Colon (tissue), 2 donors: ENCODE data around the gene RRP36.

ENCODE experiments used
- FAIRE-seq: peaks from 2 replicates; lab custom pipeline; 2012; peaks lifted over from hg19 to GRCh38; lab: Jason Lieb, UNC
- donor health status: control.
- donor health status: control.

Gene RRP36

DNA sequence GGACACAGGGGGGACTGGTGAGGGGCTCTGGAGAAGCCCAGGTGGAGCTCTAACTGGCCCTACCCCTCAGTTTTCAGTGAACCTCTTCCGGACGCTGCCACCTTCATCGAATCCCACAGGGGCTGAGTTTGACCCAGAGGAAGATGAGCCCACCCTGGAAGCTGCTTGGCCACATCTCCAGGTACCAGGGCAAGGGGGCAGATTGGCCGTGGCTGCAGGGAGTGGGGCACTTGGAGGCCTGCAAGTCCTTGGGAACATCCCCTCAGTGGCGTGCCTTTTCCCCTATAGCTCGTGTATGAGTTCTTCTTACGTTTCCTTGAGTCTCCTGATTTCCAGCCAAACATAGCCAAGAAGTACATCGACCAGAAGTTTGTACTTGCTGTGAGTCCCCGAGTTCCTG is 14.3 kb upstream of the RRP36 start:
- no peak for FAIRE-seq

GRCh38 chr6:43009124-43009523 is 12.3 kb upstream of the RRP36 start:
- FAIRE-seq = no peak

DNA sequence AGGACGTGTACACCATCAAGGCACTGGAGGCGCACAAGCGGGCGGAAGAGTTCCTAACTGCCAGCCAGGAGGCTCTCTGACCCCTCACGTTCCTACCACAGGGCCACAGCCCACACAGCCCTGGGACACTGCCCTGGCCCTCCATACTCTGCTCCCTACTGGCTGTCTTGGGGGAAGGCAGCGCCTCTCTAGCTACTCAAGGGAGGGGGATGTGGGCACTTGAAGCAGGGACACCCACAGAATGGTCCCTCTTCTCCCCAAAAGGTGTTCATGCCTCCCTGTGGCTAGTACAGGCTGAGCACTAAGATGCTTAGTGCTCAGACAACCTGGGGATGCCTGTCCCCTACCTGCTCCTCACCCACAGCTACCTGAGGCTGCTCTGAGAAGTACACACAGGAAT is 10.2 kb upstream of the RRP36 start:
- no peak for FAIRE-seq

DNA sequence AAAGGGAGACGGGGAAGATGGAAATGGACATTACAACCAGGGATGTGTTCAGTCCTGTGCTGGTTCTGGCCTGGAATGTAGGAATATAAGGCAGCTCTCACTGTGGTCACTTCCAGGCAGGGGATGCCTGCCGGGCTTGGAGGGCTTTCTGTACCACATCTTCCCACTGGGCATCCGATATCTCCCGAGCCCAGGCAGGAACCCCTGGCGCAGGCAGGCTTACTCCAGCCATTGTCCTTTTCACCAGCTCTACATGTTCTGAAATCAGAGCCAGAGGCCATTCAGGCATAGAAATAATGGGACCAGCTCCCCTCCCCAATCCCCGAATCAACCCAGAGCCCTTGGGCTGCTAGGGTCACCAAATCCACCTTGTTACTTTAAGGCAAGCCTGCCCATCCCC is 9.1 kb upstream of the RRP36 start:
- no peak for FAIRE-seq

GRCh38 chr6:43013097-43013842 is 8.2 kb upstream of the RRP36 start:
- no peak for FAIRE-seq

GRCh38 chr6:43013843-43014433 is 7.5 kb upstream of the RRP36 start, which contains the start of the genes KLHDC3 and MEA1:
TSS of gene KLHDC3 (plus strand) at chr6:43014249. CDS start at chr6:43017193, 2,944 bp downstream.
TSS of gene MEA1 (minus strand) at chr6:43013946. CDS start at chr6:43013813, 133 bp downstream.
- peak; percentile 36 for FAIRE-seq

DNA sequence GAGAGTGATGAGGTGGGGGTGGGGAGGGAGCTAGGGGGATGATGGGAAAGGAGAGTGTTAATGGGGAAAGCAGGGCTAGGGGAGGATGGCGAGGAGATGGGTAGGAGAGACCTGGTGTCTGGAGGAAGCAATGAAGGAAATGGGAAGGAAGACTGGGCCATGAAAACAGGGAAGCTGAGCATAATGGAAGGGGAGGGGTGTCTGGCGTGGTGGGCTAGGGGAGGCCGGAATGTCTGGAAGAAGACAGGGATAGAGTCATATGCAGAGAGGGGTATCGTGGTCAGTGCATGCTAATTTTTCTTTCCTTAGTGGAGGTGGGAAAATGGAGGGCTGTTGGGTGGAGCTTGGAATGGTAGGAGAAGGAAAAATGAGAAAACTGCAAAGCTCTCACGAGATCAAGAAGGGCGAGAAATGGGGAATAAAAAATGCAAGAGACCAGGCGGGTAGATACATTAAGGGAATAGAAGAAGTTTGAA is 7.0 kb upstream of the RRP36 start:
- no peak for FAIRE-seq

- FAIRE-seq = no peak
Measured at GRCh38 chr6:43016176-43016942, 5.1 kb upstream of the RRP36 start.

DNA sequence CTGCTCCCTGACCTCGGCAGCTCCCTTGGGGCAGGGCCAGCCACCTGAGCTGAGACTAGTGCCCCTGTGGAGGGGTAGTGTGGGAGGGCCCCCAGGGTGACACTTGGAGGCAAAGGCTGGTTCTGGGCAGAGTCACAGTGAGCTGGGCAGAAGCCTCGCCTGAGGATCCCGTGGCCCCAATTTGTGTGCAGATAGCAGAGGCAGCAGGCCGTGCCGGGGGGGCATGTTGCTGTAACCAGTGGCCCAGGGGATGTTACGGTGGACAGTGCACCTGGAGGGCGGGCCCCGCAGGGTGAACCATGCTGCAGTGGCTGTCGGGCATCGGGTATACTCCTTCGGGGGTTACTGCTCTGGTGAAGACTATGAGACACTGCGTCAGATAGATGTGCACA is 4.5 kb upstream of the RRP36 start:
- FAIRE-seq = no peak

DNA sequence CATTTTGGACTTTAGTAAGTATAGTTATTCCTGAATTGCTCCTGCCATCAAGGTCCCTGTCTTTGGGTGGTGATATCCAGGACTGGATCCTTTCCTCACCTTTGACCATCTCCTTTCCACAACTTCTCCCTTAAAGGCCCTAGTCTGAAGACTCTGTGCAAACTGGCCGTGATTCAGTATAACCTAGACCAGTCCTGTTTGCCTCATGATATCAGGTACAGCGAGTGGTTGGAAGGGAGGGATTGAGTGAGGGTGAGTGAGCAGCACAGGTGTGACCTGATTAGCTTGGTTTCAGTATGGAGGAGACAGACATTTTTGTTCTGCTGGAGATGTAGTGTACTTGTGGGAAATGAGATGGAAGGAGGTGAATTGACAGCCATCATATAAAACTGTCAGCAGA is 2.3 kb upstream of the RRP36 start:
- FAIRE-seq = no peak

DNA sequence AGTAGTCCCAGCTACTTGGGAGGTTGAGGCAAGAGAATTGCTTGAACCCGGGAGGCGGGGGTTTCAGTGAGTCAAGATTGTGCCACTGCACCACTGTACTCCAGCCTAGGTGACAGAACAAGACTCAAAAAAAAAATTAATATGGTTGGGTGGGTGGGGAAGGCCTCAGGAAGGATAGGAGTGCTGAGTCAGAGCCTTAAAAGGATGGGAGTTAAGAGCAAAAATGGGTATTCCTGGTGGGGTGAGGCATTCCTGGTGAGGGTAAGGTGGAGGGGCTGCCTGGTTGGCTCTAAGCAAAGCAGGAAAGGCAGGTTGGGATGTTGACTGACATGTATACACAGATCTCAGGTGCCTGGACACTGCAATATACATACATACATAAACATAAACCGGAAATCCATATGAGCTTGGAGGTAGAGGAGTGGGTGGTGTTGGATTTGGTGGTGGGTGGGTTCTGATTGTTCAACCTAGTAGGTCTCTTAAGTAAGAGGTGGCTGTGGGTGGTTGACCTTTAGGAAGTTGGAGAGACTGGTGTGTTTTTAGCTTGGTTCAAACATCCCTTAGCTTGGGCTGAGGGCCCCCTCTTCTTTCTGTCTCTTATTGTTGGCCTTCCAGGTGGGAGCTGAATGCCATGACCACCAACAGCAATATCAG is 1.2 kb upstream of the RRP36 start:
- no peak for FAIRE-seq

DNA sequence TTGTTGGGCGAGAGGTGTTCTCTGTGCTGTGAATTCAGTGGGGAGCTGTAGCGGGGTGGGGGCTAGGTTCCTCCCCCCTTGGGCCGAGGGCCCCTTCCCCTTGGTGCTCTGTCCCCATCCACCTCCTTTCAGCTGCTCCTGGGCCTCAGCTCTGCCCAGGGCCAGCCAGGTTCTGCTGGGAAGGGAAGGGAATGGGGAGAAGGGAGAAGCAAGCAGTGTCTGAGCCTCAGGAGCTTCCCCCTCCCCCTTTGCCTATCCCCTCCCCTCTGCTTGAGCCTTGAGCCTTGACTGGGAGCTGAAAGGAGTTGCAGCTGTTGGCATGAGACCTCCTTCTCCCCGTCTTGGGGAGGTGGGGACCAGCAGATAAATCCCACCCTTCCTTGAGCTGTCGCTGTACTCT is 576 bp upstream of the RRP36 start:
- FAIRE-seq = no peak

DNA sequence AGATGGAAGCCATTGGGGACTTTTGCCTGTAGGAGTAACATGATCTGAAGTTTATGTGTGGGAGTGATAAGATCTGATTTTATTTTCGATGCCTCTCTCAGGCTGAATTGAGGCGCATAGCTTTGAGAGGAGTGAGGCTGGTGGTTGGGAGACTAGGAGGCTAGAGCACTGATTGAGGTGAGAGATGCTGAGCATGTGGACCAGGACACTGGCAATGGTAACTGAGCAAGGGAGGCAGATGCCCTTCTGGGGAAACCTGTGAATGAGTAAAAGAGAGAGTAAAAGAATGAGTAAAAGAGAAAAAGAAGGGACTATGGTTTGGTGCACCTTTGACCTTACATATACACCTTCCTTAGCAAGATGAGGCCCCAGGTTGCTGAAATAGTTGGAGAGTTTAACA is 3.0 kb downstream of the RRP36 start:
- FAIRE-seq = no peak

- FAIRE-seq = no peak
Measured at GRCh38 chr6:43026365-43026764, 4.9 kb downstream of the RRP36 start.

- no peak for FAIRE-seq
Measured at GRCh38 chr6:43029120-43029519, 7.7 kb downstream of the RRP36 start.

DNA sequence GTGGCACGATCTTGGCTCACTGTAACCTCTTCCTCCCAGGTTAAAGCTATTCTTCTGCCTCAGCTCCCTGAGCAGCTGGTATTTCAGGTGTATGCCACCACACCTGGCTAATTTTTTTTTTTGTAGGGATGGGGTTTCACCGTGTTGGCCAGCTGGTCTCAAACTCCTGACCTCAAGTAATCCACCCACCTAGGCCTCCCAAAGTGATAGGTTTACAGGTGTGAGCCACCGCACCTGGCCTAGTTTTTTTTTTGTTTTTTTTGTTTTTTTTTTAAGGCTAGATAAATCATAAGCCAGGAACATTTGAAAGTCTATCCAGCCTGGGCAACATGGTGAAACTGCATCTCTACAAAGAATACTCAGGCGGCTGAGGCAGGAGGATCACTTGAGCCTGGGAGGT is 10.9 kb downstream of the RRP36 start:
- no peak for FAIRE-seq

- no peak for FAIRE-seq
Measured at GRCh38 chr6:43033496-43034189, 12.2 kb downstream of the RRP36 start.

GRCh38 chr6:43034190-43034525 is 12.7 kb downstream of the RRP36 start:
- FAIRE-seq = no peak

DNA sequence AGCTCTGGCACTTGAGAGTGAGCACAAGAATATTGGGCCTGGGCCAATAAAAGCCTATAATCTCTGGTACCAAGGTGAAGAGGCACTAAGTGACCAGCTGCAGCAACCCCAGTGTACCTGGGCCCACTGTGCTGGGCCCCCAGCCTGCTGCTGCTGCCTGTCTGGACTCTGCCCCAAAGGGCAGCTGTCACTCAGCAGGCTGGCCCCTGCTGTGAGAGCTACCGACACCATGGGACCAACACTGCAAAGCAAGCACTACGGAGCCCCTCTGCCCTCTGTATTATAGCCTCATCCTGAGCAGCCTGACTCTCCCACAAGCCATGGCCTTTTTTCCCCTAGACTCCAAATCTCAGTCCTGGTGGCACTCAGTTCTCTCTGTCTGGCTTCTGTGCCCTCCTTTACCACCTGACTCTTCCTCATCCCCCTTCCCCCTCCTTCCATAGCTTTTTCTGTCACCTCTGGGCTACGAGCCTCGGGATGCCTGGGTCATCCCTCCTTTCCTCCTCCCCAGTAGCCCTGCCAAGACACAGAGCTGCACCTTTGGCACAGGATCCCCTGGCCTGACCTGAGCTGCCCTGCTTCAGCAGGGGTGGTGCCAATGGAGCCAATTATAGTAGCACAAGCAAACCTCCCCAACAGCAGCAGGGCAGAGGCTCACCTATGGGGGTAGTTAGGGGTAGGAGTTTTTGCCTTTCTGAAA is 14.2 kb downstream of the RRP36 start:
- no peak for FAIRE-seq

GRCh38 chr6:43036712-43037111 is 15.3 kb downstream of the RRP36 start:
- no peak for FAIRE-seq

GRCh38 chr6:43037197-43037596 is 15.8 kb downstream of the RRP36 start:
- no peak for FAIRE-seq
